RWPE1 (cell line): ENCODE results near the gene ACVR2A.

Experiments used
- CTCF ChIA-PET: fragments of 350-600 bp; sonication (Branson Sonifier 250); formaldehyde crosslinking; extraction: SDS; loops from one replicate; lab custom pipeline; 2021; lab: Yijun Ruan, JAX
- POLR2A ChIA-PET: fragments of 400-600 bp; formaldehyde crosslinking; extraction: SDS; loops from one replicate; lab custom pipeline; 2020; ENCODE audit warnings: antibody characterized with exemption; ENCODE audit not compliant: low non-redundant PET; lab: Yijun Ruan, JAX
- DNase-seq: peaks from one replicate; pipeline ENCODE4 v3.0.0; 2012; ENCODE audit warnings: low spot score
- H3K27ac ChIP-seq: fragments of 450-650 bp; 2 replicates; pipeline ENCODE4 v1.5.1; 2017
- TF ChIP-seq, protein P1 (sequence below): fragments of 450-650 bp; conservative IDR thresholded peaks from 2 replicates; pipeline ENCODE4 v1.5.1; 2017; ENCODE audit warnings: low read depth, mild to moderate bottlenecking

The ACVR2A gene

DNA sequence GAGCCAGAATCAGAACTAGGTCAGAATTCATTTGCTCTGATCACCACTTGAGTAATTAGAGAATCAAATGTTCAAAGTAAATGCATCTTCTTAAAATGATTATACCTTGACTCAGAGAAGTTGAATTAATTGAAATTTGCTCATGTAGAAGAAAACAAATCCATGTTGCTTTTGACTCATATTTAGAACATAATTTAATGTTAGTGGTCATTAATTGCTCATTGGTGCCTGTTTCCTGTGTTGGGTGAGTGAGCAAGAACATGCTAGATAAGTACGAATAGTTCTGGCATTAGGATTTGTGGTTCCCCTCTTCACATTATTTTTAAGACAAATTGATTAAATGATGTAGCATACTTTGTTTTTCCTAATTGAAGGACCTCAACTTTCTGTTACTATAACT is 19.0 kb downstream of the ACVR2A start:
- TF ChIP-seq, protein P1, sequence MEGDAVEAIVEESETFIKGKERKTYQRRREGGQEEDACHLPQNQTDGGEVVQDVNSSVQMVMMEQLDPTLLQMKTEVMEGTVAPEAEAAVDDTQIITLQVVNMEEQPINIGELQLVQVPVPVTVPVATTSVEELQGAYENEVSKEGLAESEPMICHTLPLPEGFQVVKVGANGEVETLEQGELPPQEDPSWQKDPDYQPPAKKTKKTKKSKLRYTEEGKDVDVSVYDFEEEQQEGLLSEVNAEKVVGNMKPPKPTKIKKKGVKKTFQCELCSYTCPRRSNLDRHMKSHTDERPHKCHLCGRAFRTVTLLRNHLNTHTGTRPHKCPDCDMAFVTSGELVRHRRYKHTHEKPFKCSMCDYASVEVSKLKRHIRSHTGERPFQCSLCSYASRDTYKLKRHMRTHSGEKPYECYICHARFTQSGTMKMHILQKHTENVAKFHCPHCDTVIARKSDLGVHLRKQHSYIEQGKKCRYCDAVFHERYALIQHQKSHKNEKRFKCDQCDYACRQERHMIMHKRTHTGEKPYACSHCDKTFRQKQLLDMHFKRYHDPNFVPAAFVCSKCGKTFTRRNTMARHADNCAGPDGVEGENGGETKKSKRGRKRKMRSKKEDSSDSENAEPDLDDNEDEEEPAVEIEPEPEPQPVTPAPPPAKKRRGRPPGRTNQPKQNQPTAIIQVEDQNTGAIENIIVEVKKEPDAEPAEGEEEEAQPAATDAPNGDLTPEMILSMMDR: no peak
- ChIA-PET POLR2A (no interaction called here), CTCF (interaction anchor here (0.7 kb wide), 1 partner anchor 850 kb away, joined by 3 read pairs; no protein-coding TSS in a partner anchor)
- H3K27ac ChIP-seq: no peak overlapping the region
- no peak for DNase-seq

DNA sequence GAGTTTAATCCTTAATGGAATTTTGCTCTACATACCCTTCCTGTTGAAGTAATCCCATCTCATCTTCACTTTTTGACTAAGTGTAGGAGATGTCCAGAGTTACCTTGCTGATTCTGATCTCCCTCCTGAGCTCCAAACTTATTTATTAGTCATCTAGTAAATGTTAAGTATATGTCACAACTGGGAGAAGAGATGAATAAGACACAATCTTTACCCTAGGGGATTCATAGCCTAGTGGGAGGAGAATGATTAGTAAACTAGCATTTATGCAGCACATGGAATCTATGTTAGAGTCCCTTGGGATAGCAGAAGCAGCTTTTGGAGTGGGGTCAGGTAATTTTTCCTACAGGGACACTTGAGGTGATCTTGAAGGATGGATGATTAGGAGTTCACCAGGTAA is 20.7 kb downstream of the ACVR2A start:
- no peak overlapping the region for H3K27ac ChIP-seq
- CTCF ChIA-PET: no interaction called here
- POLR2A ChIA-PET: no interaction called here
- DNase-seq: no peak
- TF ChIP-seq, protein P1: no peak

- ChIA-PET CTCF (no interaction called here), POLR2A (no interaction called here)
- no peak for DNase-seq
- TF ChIP-seq, protein P1: no peak
- H3K27ac ChIP-seq: no peak overlapping the region
These were observed 22.2 kb downstream of the ACVR2A start for GRCh38 chr2:147867050-147867449.

DNA sequence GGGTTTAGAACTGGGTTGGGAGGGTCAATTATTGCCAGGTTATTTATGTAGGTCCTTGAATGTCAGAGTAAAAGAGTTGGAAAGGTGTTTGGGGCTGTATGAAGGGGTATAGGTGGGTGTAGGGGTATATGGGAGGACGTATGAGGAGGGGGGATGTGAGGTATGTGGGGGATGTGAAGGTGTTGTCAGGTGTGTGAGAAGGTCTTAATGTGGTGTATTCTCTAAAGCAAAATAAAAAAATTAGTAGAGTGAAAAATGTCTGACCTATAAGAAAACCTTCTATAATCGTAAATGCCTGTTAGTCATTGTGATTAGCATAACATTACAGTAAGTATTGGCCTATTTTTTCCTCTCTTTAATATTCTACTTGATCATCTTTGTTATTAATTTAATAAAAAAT is 25.1 kb downstream of the ACVR2A start:
- ChIA-PET CTCF (no interaction called here), POLR2A (no interaction called here)
- H3K27ac ChIP-seq: no peak overlapping the region
- TF ChIP-seq, protein P1: no peak
- DNase-seq: no peak

DNA sequence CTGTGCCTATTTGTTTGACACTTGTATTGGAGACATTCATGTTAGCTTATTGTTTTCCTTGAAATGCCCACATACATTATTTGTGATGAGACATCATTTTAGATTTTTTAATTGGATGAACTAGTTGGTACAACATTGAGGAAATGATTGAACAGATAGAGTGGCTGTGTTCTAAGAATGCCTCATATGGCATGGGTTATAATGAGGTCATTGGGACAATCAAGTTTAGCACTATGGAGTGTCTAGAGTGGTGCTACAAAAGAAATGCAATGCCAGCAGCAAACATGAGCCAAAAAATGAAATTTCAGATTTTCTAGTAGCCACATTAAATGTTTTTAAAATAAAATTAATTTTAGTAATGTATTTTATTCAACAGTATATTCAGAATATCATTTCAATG is 28.1 kb downstream of the ACVR2A start:
- ChIA-PET POLR2A (no interaction called here), CTCF (no interaction called here)
- H3K27ac ChIP-seq: no peak overlapping the region
- no peak for DNase-seq
- TF ChIP-seq, protein P1: no peak

DNA sequence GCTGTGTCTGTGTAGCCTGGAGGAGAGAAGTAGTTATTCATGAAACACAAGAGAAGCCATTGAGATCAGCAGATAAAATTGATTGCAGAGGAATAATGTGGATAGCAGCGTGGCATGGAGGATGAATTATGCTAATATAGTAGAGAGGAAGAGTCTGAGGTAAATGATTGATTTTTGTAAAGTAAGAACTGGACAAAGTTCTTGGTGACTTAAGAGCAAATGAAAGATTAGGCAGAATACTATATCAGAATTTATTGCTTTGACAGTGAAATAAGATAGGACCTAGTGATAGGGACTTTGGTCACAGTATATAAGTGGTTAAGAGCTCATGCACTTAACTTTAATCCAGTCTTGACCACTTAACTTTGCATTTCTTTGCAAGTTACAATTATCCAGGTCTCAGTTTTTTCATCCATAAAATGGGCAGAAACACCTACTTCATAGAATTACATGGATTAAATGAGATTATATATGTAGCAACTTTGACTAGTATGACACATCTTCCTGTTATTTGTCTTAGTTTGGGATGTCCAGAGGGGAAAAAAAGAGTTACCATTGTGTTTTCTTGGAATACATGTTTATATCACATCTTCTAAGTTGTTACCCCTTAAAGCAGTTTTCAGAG is 29.1 kb downstream of the ACVR2A start:
- CTCF ChIA-PET: no interaction called here
- DNase-seq: no peak
- POLR2A ChIA-PET: no interaction called here
- H3K27ac ChIP-seq: no peak overlapping the region
- TF ChIP-seq, protein P1: no peak

- DNase-seq: no peak
These were observed 35.0 kb downstream of the ACVR2A start for GRCh38 chr2:147879846-147880245.

More at GRCh38 chr2:147879846-147880245, 35.0 kb downstream of the ACVR2A start:
- H3K27ac ChIP-seq: no peak overlapping the region
- TF ChIP-seq, protein P1: no peak
- POLR2A ChIA-PET: no interaction called here
- CTCF ChIA-PET: no interaction called here
